OCI-LY7 (cell line): ENCODE measurements around the gene IFT25. TPM values are rescaled to one million over a fixed set of nuclear protein-coding genes. Genes with fewer than 3 reads are reported as not detected.

ENCODE experiments used
- BruUV-seq: library from RNA; stranded (reverse); fragments of 400-500 nt; replicated peaks from 2 replicates; lab custom pipeline; 2021; lab: Mats Ljungman, UMichigan
- CTCF ChIA-PET: fragments of 300-600 bp; sonication (Branson Sonifier 250); formaldehyde crosslinking; loops from one replicate; lab custom pipeline; 2022; ENCODE audit warnings: antibody characterized with exemption; ENCODE audit not compliant: unreplicated experiment; lab: Charles Lee
- POLR2A ChIA-PET: fragments of 300-600 bp; sonication (Branson Sonifier 250); formaldehyde crosslinking; loops from one replicate; lab custom pipeline; 2022; ENCODE audit warnings: antibody characterized with exemption; lab: Charles Lee
- DNase-seq: peaks from one replicate; pipeline ENCODE4 v3.0.0-alpha.2; 2015; ENCODE audit warnings: low spot score
- H2AFZ ChIP-seq: fragments of 200-600 bp; sonication (generic), shearing (Covaris generic); 2 replicates; pipeline ENCODE4 v1.6.1; 2014; ENCODE audit warnings: mild to moderate bottlenecking, antibody characterized with exemption, low read length, moderate library complexity
- H3K27ac ChIP-seq: fragments of 200-600 bp; sonication (generic); 2 replicates; pipeline ENCODE4 v1.5.1; 2014; ENCODE audit warnings: mixed run types, low read depth, mild to moderate bottlenecking, moderate library complexity, low read length, inconsistent platforms; ENCODE audit not compliant: poor library complexity, severe bottlenecking
- H3K36me3 ChIP-seq: fragments of 200-600 bp; sonication (generic); 2 replicates; pipeline ENCODE4 v1.6.1; 2014; ENCODE audit warnings: mild to moderate bottlenecking, antibody characterized with exemption, low read length, moderate library complexity, mixed read lengths; ENCODE audit not compliant: insufficient read depth
- H3K4me1 ChIP-seq: fragments of 200-600 bp; sonication (generic); 2 replicates; pipeline ENCODE4 v1.5.1; 2014; ENCODE audit warnings: mild to moderate bottlenecking, low read length; ENCODE audit not compliant: insufficient read depth, poor library complexity, severe bottlenecking
- H3K4me2 ChIP-seq: fragments of 200-600 bp; sonication (generic); 2 replicates; pipeline ENCODE4 v1.6.1; 2014; ENCODE audit warnings: mild to moderate bottlenecking, low read length
- H3K4me3 ChIP-seq: fragments of 200-600 bp; sonication (generic); 2 replicates; pipeline ENCODE4 v1.5.1; 2014; ENCODE audit warnings: mild to moderate bottlenecking, low read depth, low read length; ENCODE audit not compliant: poor library complexity, severe bottlenecking
- H3K79me2 ChIP-seq: fragments of 200-600 bp; sonication (generic); 2 replicates; pipeline ENCODE4 v1.6.1; 2016; ENCODE audit warnings: low read depth, mild to moderate bottlenecking, low read length, moderate library complexity, mixed read lengths; ENCODE audit not compliant: insufficient read depth
- H3K9me2 ChIP-seq: fragments of 200-600 bp; sonication (generic); 2 replicates; pipeline ENCODE4 v1.6.1; 2016; ENCODE audit warnings: mild to moderate bottlenecking, low read length, mixed read lengths; ENCODE audit not compliant: insufficient read depth
- H3K9me3 ChIP-seq: fragments of 200-600 bp; sonication (generic); 2 replicates; pipeline ENCODE4 v1.6.1; 2014; ENCODE audit warnings: mild to moderate bottlenecking, mixed run types, low read length, mixed read lengths
- H4K20me1 ChIP-seq: fragments of 200-600 bp; sonication (generic); 2 replicates; pipeline ENCODE4 v1.6.1; 2014; ENCODE audit warnings: mild to moderate bottlenecking, antibody characterized with exemption, low read length, moderate library complexity, mixed read lengths; ENCODE audit not compliant: insufficient read depth
- CTCF ChIP-seq: fragments of 200-600 bp; sonication (generic); conservative IDR thresholded peaks from 2 replicates; pipeline ENCODE4 v1.5.1; 2014; ENCODE audit warnings: mild to moderate bottlenecking, antibody characterized with exemption, low read length, moderate library complexity, mixed read lengths
- EZH2phosphoT487 ChIP-seq: fragments of 200-600 bp; sonication (generic); IDR thresholded peaks from 2 replicates; pipeline ENCODE4 v1.6.1; 2018; ENCODE audit warnings: low read depth, borderline replicate concordance, mild to moderate bottlenecking, mixed run types, antibody characterized with exemption, low read length, moderate library complexity, mixed read lengths
- intact Hi-C: fragments of 100-400 bp; cut with micrococcal nuclease; formaldehyde crosslinking; loops from one replicate; pipeline ENCODE4 v1.10.0; 2022; ENCODE audit not compliant: unreplicated experiment
- total RNA-seq, 2 experiments: library from RNA; depleted of rRNA in 1 of 2; stranded (reverse); fragments of >200 nt in 1 of 2; shearing (Covaris generic) in 1 of 2; gene quantifications; 2 replicates each; pipeline ENCODE4 v1.2.3, GENCODE V29; 2014 to 2022

IFT25 gene
- total RNA-seq, 2 experiments from 2014 or later = 45.4 to 57.0 TPM

- Histone ChIP-seq H3K79me2 (no peaks in the 10 kb centered on the region), H2AFZ (no peak overlapping the region), H3K4me1 (no peaks in the 10 kb centered on the region), H3K4me3 (no peak overlapping the region), H3K36me3 (no peaks in the 10 kb centered on the region), H3K27ac (no peak overlapping the region), H3K9me2 (no peaks in the 10 kb centered on the region), H3K9me3 (no peaks in the 10 kb centered on the region), H4K20me1 (no peaks in the 10 kb centered on the region), H3K4me2 (no peak overlapping the region)
- TF ChIP-seq EZH2phosphoT487 (no peak), CTCF (no peak)
- BruUV-seq = no TSS peak
- CTCF ChIA-PET = no interaction called here
- POLR2A ChIA-PET = no interaction called here
- DNase-seq = no peak
- intact Hi-C loops = no loop called here
Measured at GRCh38 chr1:53992085-53992874, 46.8 kb upstream of the IFT25 start.

GRCh38 chr1:53987880-53988279 is 42.4 kb upstream of the IFT25 start:
- no peaks in the 10 kb centered on the region for H3K79me2 ChIP-seq
- H3K36me3 ChIP-seq = no peaks in the 10 kb centered on the region
- no peaks in the 10 kb centered on the region for H3K9me3 ChIP-seq
- BruUV-seq = no TSS peak
- DNase-seq = no peak
- no peaks in the 10 kb centered on the region for H3K4me1 ChIP-seq
- intact Hi-C loops = no loop called here
- ChIA-PET CTCF (no interaction called here), POLR2A (no interaction called here)
- no peaks in the 10 kb centered on the region for H4K20me1 ChIP-seq
- H3K9me2 ChIP-seq = no peaks in the 10 kb centered on the region
- no peak overlapping the region for H3K27ac ChIP-seq
- H3K4me2 ChIP-seq = no peak overlapping the region
- no peak overlapping the region for H2AFZ ChIP-seq
- no peak for TF ChIP-seq CTCF
- no peak for TF ChIP-seq EZH2phosphoT487
- no peak overlapping the region for H3K4me3 ChIP-seq

GRCh38 chr1:53986458-53986857 is 41.0 kb upstream of the IFT25 start:
- ChIA-PET CTCF (no interaction called here), POLR2A (no interaction called here)
- no peaks in the 10 kb centered on the region for H3K9me2 ChIP-seq
- H3K27ac ChIP-seq = no peak overlapping the region
- H2AFZ ChIP-seq = no peak overlapping the region
- intact Hi-C loops = no loop called here
- no peaks in the 10 kb centered on the region for H3K79me2 ChIP-seq
- H4K20me1 ChIP-seq = no peaks in the 10 kb centered on the region
- DNase-seq = no peak
- H3K36me3 ChIP-seq = no peaks in the 10 kb centered on the region
- no peak for TF ChIP-seq EZH2phosphoT487
- TF ChIP-seq CTCF = no peak
- no peak overlapping the region for H3K4me2 ChIP-seq
- BruUV-seq = no TSS peak
- no peaks in the 10 kb centered on the region for H3K9me3 ChIP-seq
- H3K4me3 ChIP-seq = no peak overlapping the region
- no peaks in the 10 kb centered on the region for H3K4me1 ChIP-seq
